ENCODE measurements around the gene PDLIM4.

- no peak for TF ChIP-seq CTCF (IDR thresholded peaks at IDR 0.05)
- no peak for TF ChIP-seq HOXB13 (CRISPR knock-in tag; IDR thresholded peaks at IDR 0.05; ENCODE audit: low read depth)
- TF ChIP-seq ESRRA (IDR thresholded peaks at IDR 0.05; ENCODE audit: borderline replicate concordance, low read length) = no peak
- TF ChIP-seq, protein P1, sequence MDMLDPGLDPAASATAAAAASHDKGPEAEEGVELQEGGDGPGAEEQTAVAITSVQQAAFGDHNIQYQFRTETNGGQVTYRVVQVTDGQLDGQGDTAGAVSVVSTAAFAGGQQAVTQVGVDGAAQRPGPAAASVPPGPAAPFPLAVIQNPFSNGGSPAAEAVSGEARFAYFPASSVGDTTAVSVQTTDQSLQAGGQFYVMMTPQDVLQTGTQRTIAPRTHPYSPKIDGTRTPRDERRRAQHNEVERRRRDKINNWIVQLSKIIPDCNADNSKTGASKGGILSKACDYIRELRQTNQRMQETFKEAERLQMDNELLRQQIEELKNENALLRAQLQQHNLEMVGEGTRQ (IDR thresholded peaks at IDR 0.05) = no peak
- no peak for TF ChIP-seq POLR2AphosphoS2 (conservative IDR thresholded peaks at IDR 0.05; ENCODE audit: low read length)
- no peak for TF ChIP-seq CEBPB (IDR thresholded peaks at IDR 0.05)
Observed at GRCh38 chr5:132265336-132266030, 8.0 kb downstream of the PDLIM4 start.

Measured in A549 (cell line).